GM19238 (cell line): ENCODE results near the gene EFCAB11.

Experiments
- DNase-seq: peaks from one replicate; pipeline ENCODE4 v3.0.0; 2011; ENCODE audit warnings: low spot score; ENCODE audit not compliant: insufficient read length

The EFCAB11 gene

DNA sequence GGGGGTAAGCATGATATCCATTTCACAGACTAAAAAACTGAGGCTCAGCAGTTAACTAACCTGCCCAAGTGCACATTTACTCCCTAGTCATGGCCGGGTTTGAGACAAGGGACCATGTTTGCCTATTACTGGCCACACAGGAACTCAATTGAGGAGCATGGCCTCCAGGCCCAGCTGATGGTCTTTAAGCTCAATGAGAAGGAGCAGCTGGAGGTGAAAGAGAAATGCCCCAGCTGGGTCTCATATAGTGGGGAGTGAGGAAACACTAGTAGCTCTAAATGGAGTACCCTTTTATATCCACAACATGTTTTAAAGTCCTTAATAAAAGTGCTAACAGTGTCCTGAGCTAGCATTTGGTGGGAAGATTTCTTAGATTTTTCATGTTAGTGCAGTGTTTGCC is 2.8 kb upstream of the EFCAB11 start:
- DNase-seq: no peak

DNA sequence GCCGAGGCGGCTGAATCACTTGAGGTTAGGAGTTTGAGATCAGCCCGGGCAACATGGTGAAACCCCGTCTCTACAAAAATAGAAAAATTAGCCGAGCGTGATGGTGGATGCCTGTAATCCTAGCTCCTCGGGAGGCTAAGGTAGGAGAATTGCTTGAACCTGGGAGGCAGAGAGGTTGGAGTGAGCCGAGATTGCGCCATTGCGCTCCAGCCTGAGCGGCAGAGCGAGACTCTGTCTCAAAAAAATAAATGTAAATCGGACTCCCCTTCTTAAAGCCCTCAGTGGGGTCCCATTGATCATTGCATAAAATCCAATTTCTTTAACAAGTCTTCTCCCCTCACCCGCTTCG is 2.1 kb upstream of the EFCAB11 start:
- DNase-seq: no peak

DNA sequence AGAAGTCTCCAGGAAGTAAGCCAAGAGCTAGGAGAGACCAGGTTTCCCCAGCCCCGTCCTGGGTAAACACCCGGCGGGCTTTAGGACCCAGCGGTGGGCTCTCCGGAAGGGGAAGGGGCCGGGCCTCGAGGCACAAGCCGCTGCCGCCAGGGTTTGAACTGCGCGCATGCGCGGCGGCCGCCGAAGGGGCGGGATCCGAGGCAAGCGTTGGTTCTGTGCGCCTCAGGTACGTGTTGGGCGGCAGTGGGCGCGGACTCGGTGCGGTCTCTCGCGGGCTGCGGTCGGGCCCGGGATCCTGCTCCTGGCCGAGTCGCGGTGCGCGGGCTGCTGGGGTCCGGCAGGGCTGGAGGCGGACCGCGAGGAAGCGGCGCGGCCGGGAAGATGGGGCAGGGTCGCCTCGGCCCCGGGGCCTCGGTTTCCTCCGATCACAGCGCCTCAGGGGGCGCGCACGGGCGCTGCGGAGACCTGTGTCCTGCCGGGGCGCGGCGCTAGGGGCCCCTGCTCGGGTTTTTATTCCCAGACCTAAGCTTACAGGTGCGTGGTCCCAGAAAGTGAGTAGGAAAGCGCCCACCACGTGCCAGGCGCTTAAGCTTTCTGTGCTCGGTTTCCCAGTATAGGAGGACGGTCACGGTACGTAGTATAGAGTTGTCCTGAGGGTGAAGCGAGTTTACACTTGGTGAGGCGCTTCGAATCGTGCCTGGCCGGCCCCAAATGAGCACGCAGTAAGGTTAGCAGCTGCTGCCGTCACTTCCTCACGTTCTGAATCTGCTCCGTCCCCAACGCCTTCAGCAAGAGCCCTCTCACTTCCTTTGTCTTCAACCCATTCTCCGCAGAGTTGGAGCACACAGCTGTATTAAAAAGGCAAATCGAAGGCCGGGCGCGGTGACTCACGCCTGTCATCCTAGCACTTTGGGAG is 1.5 kb upstream of the EFCAB11 start, which contains the start of gene TDP1:
Gene TDP1, plus strand, starts transcription at position 183 of the 916 bp plus-strand sequence. CDS start 7,188 bp downstream, outside the sequence.
- DNase-seq: peak; percentile 83

DNA sequence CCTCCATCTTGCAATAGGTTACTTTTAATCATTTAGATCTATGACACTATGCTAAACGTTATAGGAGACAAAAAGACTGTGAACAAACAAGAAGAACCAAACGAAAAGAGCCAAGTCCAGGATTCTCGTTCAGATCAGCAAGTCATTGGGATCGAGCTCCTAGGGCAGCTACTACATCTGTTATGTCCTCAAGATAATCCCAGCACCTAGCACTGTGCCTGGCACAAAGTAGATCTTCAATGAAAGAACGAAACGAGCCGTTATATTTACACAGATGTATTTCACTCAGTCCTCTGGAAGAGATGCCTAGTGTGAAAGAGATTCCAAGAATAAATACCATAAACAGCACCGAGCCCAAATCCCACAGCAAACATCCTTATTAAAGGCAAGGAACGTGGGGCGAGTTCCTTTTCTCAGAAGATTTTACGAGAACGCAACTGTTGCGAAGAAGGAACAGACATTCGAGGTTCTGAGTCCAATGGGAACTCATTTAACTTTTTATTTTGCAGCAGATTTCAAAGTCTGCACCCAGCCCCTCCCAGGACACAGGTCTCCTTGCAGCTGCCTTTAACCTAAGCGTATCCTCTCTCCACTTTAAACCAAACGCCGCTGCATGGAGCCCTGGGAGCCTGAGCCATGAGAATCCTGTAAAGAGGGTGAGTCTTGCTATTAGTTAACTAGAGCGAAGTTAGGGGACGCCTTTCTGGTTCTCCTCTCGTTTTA is 653 bp upstream of the EFCAB11 start:
- no peak for DNase-seq

DNA sequence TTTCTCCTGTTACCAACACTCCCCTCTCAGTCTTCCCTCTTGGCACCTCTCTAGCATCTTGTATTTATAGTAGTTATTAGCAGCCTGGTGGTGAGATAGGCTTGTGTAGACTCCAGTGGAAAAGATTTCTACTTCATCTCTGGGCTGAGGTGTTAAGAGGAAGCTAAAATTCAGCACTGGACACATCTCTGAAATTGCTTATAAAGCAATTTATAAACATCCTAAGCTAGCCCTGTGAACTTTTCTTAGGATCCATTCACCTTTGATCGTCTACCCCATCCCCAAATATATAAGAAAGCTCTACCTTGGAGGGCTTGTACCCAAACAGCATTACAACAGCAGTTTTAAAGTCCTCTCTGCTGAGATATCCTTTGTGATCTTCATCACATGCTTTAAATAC is 928 bp downstream of the EFCAB11 start:
- no peak for DNase-seq

DNA sequence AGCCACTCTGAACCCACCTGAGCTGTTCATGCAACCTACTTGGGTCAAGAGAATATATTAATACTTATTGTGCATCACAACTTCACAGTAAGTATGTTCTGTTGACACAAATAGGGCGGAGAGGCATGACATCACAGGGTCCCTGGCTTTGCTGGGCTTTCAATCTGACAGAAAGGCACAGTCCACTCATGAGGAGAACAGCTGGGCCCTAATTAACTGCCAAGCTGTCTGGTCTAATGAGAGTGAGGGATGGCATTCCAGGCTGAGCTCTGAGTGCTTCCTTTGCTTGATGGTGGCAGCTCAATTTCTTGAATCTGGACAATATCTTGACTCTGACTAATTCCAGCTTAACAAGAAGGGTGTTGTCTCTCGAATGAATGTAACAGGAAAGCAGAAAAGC is 2.0 kb downstream of the EFCAB11 start:
- no peak for DNase-seq

DNA sequence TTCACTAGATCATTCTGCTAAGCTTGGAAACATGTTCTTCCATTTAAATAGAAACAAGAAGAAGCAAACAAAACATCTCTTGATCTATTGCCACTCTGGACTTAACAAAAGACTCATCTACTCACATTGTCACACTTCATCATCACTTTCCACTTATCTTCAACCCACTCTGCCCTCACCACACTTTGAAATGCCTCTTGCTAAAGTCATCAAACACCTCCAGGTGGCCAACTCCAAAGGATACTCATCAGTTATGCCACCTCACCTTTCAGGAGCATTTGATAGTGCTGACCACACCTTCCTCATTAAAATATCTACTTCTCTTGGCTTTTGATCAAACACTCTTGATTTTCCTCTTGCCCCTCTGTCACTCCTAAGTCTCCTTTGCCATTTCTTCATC is 7.2 kb downstream of the EFCAB11 start:
- no peak for DNase-seq

DNA sequence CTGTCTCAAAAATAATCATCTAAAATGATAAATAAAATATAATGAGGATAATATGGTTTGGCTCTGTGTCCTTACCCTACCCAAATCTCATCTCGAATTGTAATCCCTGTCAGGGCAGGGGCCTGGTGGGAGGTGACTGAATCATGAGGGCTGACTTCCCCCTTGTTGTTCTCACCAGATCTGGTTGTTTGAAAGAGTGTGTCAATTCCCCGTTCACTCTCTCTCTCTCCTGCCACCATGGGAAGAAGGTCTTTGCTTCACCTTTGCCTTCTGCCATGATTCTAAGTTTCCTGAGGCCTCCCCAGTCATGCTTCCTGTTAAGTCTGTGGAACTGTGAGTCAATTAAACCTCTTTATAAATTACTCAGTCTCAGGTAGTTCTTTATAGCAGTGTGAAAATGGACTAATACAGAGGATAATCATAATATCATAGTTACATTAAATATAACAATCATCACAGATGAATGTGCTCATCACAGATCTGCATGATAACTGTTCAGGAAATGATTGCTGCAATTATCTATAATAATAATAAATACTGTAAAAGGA is 12.6 kb downstream of the EFCAB11 start:
- DNase-seq: no peak

DNA sequence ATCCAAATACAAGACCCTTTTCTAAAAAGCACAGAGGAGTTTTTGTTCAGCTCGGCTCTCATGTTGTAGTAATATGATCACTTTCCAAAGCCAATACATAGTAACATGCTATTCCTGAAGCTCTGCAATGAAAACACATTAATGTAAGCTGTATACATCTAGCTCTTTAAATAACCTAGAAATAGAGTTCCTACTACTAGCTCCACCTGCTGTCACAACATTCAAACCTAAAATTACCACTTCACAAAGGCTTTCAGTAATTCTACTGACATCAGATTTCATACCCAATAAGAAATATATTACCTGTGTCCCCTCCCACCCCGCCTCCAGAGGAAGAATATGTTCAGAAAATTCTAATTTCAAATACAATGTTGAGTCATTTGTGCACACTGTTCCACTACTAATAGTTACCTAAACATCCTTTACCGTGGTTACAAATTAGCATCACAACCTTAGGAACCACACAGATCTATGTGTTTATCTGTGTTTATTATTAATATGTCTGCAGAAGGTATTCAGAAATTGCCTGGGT is 17.8 kb downstream of the EFCAB11 start:
- DNase-seq: no peak

DNA sequence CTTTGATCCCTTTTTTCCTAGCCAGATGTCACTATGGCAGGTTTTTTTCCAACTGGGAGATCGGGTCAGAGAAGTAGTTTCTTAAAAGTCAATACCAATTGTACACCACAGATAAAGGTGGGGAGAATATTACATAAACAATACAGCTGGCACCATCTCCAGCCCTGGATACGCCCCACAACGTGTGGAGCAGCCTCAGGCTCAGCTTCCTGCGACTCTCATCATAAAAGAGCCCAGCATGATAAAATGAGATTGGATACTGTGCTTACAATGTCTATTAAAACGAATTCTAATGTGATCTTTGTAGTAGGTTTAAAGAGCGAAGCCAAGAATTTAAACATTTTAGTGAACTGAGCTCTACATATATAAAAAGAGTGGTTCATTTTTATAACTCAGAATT is 21.5 kb downstream of the EFCAB11 start:
- DNase-seq: no peak

DNA sequence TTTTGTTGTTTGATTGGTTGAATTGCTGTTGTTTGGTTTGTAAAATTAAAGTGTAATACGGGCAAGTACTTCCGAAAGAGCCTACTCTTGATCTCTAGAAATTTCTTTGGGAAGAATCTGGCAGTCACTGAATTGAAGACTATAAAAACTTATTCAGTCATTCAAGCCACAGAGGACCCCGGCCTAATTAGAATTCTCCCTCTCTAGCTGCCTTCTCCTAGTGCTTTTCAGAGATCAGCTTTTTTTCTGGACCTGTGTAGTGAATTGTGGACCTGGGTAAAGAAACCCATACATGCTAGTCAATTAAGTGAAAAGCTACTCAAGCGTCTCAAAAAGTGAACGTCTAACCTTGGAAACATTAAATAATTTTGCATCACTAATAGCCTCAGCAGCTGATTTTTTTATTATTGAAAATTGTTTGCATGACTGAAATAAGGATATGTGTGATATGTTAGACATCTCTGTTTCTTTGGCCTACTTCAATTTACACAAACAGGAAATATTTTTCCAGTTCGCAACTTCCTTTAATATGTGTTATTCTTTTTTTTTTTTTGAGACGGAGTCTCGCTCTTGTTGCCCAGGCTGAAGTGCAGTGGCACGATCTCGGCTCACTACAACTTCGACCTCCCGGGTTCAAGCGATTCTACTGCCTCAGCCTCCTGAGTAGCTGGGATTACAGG is 27.2 kb downstream of the EFCAB11 start:
- DNase-seq: no peak

DNA sequence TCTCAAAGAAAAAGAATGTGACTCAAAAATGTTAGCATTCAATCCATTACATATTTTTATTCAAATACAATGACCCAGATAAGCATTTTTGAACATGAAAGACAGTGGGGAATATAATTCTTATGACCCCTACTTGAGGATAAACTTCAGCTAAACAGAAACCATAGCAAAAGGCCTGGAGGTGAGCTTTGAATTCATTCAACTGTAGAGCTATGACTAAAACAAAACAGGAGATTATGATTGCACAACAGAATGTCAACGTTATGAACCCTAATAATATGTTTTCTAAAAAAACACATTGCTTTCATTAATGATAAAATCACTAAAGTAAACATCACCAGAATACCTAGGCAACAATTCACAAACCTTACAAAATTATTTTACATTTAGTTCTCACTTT is 27.8 kb downstream of the EFCAB11 start:
- DNase-seq: no peak

DNA sequence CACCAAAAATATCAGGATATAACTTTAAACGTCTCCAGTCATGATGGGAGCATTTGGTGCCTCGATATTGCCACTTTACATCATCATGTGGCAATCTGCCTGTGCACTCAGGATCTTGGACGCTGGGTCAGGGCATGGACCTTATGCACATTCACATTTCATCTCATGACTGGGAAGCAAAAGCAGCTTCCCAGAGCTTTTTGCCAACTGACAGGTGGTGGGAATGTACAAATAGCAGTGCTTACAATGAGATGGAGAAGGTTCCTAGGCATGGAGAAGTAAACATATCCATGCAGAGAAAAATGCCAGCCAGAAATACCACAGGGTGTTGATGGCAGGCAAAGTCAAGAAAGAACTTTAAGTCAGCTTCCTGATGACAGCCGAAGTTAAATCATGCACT is 30.3 kb downstream of the EFCAB11 start:
- no peak for DNase-seq

DNA sequence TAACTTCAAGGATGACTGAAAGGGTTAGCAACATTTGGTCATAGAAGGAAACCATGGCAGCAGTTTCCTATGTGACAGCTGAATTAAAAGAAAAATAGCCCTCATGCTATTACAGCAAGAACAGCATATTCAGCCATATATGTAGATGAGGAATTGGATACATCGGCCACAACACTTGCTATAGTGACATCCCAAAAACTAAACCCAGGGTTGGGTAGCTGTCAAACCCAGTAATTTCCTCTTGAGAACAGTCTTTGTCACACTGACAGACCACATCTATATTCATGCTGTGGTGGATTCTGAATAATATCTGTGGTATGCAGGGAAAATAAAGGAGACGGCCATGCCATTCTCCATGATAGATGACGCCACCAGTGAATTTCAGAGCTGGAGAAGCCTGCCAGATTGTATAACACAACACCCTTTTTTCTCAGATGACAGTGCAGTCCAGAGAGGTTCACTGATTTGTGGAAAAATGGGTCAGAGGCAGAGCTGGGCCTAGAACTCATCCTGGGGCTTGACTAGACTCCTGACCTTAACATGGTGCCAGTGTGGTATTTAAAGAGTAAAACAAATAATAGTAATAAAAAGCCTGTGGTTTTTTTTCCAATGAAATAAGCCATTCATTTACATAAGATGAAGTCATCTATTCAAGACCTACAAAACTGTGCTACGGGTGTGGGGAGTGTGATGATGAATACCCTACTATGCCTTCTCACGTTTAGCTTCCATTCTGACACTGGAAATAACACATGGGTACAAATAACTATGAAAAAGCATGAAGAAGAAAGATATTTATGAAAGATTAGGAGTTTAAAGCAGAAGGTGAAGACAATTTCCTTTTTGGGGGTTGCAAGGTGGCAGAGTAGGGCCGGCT is 32.3 kb downstream of the EFCAB11 start:
- DNase-seq: no peak

DNA sequence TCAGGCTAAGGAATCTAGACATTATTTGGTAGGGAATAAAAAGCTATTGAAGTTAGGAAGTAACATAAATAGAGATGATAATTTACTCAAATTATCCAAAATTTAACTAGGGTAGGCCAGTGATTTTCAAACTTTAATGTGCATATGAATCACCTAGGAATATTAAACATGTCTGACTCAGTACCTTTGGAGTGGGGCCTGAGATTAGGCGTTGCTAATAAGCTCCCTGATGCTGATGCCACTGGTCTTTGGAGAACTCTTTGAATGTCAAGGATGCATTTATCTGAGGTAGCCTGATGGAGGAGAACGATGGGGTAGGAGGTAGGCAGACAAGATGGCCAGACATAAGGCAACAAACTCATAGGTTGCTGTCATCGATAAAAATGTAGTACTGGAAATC is 33.2 kb downstream of the EFCAB11 start:
- DNase-seq: no peak

DNA sequence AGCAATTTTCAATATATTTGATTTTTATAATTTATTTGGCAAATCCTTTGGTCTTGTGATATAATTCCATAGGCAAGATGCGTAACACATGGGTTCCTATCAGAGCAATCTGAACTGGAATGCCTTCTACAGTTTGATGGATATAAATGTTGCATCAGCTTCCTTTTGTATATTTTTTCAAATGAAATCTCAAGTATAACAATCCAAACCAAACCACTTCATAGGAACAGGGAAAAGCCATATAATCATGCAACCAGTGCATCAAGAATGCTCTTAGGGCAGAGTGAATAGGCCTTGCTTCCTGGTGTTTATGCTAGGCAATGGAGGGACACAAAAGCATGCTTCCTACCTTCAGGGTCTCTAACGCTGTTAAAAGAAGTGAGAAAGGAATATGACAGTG is 34.5 kb downstream of the EFCAB11 start:
- no peak for DNase-seq

DNA sequence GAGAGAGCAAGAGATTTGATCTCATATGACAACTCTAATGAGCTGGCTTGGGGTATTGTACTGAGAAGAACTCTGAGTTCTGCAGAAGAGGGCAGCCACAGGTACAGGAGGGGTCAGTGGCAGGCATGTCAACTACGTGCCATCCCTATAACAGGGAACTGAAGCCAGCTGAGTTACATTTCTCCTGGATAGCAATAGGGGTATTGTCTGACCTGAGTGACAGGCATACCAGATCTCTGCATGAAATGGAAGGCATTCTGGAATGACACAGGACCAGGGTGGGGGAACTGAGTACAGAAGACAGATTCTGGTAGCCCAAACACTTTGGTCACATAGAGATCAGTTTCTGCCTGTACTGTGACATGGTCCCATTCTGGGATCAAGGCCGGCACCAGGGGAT is 35.8 kb downstream of the EFCAB11 start:
- no peak for DNase-seq

DNA sequence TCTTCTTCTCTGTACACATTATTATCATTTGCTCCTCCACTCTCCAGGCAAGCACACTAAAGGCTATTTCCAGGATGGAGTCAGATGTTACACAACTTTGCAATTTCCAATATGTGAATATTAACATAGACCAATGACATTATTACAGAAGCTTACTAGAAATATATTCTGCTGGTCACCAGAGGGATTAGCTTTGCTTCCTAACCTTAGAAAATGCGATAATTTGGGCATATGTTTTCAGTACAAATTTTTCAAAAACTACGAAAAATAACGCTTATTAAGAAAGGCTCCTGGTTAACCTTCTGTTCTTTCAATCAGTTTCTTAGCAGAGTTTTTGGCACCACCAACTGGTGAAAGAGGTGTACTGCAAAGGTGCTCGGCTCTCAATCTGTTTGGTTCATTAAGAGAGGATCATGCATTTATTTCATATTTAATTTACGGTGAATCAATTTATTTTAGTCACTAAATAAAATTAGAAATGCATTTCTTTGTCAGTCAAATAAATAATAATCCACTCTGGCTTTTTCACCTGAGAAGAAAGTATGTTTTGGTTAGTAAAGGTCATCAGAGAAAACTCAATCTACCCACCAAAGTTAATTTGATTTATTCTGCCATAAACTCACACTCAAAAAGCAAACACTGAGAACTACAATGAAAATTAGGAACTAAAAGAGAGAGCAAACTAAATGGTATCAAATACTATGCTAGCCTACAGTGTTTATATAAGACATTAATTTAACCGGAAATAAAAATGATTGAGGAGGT is 39.2 kb downstream of the EFCAB11 start:
- peak; percentile 18 for DNase-seq

DNA sequence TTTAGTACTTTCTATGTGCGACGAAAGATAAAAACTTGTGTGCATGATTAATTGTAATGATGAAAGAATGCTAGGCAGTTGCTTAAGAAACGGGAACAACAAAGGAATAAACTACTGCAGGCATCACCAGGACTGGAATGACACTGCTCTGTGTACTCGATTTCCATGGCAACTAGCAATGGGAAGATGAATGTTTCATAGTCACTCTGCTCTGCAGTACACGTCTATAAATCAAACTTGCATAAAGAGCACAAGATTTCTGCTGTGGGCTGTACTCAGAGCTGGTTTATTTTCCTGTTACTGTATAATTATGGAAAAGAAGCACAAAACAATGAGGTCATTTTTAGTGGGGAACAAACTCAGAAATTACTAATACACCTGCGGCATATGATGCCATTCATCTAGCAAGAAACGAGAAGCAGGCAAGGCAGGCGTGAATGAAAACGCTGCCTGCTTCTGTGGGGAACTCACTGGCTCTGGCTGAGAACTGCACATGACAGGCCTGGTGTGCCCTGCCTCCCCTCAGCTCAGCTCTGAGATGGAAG is 41.8 kb downstream of the EFCAB11 start:
- no peak for DNase-seq

DNA sequence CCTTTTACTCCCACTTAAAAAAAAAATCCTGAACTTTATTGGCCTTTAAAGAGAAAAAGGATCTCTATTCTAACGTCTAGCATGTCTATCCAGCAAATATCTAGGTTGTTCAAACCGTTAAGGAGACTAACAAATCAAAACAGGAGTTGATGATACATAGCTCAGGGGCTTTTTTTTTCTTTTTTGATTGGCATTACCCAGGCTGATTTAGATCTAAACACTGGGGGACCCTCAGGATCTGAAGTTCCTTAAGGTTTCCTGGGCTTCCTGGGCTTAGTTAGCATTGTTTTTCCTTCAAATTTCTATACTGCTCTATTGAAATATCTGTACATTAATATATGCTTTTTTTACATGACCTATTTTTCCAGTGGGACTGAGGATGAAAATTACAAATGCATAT is 42.3 kb downstream of the EFCAB11 start:
- no peak for DNase-seq
